Measurements from ENCODE around the gene KLHL33.

Gene KLHL33, protein sequence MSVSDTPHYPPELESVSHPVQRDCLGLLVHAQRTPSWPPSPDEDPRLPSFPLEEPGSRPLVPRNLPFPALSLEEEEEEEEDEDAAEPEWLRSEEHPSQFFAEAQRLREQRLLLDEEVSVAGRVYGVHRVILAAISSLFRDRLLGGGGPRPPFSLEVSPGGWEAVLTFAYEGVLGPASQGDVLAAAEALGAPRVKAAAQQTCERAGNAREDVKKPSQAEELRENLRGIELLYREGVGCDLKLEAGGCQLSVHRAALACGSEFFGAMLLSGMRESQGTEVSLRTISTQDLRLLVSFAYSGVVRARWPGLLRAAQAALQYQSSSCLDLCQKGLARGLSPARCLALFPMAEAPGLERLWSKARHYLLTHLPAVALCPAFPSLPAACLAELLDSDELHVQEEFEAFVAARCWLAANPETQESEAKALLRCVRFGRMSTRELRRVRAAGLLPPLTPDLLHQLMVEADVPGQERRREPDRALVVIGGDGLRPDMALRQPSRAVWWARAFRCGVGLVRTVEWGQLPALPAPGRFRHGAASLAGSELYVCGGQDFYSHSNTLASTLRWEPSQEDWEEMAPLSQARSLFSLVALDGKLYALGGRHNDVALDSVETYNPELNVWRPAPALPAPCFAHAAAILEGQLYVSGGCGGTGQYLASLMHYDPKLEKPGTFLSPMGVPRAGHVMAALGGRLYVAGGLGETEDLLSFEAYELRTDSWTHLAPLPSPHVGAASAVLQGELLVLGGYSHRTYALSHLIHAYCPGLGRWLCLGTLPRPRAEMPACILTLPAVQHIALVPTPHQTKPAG

DNA sequence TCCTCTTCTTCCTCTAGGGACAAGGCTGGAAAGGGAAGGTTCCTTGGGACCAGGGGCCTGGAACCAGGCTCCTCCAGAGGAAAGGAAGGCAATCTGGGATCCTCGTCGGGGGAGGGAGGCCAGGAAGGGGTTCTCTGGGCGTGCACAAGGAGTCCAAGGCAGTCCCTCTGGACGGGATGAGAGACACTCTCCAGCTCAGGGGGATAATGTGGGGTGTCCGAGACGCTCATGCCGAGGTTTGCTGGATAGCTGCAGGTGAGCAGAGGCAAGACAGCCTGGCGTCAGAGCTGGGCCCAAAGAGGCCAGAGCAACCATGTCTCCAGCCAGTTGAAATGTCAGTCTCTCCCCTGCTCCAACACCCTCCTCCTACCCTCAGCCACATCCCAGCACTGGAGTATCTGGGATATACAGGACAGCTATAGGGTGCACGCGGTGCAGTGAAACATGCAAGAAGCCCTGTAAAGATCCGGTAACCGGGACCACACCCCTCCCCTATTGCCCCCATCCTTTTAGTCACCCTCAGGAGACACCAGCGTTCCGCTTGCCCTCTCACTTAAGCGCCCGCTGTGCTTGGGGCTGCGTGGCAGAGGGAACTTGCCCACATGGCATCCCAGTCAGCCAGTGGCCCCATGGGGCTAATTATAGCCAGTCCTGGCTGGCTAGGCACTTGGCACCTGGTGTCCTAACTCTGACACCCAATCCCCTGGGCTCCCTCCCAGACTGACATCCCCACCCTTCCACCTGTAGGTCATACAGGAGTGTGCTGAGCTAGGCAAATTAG, at the start of gene KLHL33:
Gene KLHL33, minus strand, starts transcription at position 585 of the 781 bp plus-strand sequence. Its CDS starts 355 bp downstream, at position 230.
- no peak for DNase-seq

DNA sequence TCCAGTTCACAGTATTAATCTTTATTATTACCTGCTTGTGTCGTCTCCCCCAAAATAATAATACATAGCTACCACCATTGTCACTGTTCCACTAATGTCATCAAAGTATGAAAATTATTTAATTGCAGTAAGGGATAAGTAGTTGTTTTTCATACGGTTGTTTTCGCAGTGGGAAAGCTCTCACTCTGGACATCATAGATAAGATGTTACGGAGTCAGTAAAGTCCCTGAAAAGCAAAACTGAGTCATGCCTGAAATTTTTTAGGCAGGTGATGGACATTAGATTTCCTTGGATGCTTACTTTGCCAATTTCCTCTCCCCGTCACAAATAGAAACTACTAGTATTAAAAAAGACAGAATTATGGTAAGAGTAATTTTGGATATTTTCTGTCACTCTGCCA, 46.4 kb upstream of the KLHL33 start:
- DNase-seq: no peak

DNA sequence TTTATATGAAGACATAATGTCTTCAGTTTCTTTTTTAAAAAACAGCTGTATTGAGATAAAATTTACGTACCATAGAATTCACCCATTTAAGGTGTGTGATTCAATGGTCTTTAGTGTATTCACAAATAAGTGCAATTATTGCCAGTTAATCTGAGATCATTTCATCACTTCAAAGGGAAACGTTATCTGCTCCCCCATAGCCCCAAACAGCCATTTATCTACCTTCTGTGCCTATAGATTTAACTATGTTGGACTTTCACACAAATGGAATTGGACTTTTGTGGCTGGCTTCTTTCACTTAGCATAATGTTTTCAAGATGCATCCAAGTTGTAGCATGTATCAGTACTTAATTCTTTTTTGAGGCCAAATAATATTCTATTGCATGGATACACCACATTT, 42.9 kb upstream of the KLHL33 start:
- no peak for DNase-seq

DNA sequence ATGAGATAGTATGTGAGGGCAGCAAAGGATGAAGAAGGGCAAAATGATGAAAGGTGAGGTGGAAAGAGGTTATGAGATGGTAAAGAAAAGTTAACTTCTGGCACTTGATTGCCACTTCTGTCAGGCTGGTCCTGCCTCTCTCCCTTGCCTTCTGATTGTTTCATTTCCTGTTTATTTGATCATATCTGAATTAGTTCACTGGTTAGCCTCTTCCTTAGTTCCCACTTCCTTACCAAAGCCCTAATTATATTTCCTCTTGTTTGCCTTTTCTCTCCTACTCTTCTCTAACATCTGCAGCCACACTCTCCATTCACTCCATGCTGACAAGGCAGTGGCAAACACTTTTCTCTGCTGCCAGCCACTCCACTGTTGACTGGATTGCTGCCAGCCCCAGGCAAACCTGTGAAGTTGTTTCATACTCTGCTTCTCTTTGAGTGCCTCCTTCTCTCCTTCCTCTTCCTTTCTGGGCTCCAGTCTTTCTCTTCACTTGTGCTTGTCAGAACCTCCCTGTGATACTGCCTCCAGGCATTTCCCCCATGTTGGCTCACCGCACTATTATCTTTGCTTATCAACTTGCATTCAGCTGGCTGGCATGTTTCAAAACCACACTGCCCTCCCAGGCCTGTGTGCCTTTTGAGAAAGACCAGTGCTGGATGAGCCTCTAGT, 41.4 kb upstream of the KLHL33 start:
- DNase-seq: no peak

- no peak for DNase-seq
Measured at GRCh38 chr14:20476776-20477175, 40.8 kb upstream of the KLHL33 start.

GRCh38 chr14:20472536-20473169, 36.7 kb upstream of the KLHL33 start:
- no peak for DNase-seq

- DNase-seq: no peak
Measured at GRCh38 chr14:20470603-20470901, 34.6 kb upstream of the KLHL33 start.

DNA sequence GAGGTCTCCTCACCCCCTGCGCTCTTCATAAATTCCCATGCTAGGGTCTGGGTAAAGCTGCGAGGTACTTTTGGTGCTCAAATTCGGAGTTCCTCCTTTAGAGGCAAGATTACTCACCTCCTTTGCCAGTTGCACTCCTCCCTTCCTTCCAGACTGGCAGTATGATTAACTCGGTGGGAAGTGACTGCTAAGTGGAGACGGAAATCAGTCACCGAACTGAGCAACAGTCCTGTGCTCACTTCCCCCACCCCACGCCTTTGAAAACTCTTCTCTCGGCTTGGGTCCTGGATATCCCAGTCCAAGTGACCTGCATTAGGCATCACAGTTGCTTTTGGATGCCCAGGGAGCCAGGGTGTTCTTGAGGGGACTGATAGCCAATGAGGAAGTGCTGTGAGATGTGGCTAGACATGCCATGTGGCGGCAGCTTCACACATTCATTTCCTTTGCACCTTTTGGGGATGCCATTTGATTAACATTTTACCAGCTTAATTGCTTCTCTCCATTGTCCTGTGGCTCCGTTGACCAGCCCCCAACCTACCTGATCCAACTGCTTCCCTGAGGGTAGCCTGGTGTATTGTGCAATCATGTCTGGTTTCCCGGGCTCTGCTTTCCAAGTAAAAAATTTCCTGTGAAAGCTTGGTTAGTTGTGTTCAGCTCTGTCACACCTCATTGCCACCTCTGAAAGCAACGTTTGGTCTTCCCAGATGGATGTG, 34.1 kb upstream of the KLHL33 start:
- DNase-seq: peak; percentile 43

DNA sequence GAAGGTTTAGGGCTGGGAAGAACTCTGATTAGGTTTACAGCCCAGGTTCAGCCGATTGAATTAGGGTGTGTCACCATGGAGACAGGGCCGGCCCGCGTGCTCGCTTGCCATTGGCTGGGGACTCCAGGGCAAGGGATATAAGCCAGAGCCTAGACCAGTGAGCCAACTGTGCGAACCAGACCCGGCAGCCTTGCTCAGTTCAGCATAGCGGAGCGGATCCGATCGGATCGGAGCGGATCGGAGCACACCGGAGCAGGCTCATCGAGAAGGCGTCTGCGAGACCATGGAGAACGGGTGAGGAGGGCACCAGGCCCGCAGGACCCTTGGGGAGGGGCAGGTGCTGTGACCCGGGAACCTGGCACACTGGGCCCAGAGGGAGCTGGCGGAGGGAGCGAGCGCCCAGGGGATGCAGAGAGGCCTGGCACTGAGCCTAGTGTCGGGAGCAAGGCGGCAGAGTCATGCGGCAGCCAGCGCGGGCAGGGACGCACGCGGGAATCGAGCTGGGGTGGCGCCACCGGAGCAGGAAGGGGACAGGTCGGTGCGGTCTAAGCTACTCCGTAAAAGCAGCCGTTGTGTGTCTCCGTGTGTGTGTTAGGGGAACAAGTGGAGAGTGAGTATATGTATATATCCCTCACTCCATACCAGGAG, 33.4 kb upstream of the KLHL33 start, which contains the start of gene PNP:
Gene PNP, plus strand, starts transcription at position 165 of the 648 bp plus-strand sequence. Its CDS starts 119 bp downstream, at position 284.
- peak; percentile 87 for DNase-seq

DNA sequence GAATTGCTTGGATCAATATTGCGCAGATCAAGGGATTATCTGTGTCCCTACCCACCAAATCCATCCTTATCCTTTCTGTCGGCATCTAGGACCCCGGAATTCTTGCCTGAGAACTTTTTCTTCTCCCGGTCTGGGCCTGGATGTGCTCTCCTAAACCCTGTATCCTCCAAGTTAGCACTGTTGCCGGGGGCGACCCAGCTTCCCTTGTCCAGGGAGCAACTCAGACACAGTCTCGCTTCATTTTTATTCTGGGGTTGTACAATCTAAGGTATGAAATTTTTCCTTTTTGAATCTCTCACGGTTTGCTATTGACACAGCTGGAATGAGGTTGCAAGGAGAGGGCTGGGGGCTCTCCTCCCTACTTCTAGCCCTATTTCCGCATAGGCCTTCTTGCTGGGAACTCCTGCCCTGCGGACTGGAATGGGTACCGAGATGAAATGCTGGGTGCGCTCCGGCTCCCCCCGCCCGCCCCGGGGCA, 32.8 kb upstream of the KLHL33 start:
- no peak for DNase-seq

GRCh38 chr14:20461225-20462141, 25.5 kb upstream of the KLHL33 start, which contains the start of gene PIP4P1:
Gene PIP4P1, minus strand, starts transcription at chr14:20461434. Its CDS starts 109 bp downstream, at chr14:20461325.
- peak; percentile 98 for DNase-seq

- DNase-seq: peak; percentile 54
Measured at GRCh38 chr14:20460458-20461224, 24.7 kb upstream of the KLHL33 start.

DNA sequence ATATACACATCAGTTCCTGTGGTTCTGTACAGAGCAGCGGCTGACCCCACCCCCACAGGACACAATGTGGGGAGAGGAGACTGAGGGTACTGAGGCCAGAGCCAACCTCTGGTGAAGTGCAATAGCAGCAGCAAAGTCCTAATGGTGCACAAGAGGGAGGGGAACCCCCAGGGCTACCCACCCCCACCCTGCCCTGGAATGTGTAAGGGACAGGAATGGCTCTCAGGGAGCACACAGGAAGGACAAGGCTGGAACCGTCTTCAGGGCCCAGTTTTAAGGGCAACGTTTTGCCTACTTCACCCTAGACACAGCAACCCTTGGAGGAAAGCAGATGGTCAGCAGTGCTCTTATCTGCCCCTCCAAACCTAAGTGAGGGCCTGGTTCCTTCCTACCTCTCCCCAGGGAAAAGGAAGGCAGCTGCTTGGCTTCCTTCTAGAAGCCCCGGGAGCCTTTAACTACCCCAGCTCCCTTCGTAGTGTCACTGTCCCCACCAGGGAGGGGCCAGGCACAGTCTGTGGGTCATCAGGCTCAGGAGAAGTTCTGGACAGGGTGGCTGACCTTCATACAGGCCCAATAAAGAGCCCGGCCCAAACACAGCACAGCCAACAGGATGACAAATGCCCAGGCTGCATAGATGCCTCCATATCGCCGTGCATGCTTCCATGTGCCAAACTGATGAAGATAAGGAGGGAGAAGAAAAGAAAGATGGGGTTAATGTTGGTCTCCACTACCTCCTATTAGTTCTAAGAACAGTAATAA, 22.2 kb upstream of the KLHL33 start:
- no peak for DNase-seq

DNA sequence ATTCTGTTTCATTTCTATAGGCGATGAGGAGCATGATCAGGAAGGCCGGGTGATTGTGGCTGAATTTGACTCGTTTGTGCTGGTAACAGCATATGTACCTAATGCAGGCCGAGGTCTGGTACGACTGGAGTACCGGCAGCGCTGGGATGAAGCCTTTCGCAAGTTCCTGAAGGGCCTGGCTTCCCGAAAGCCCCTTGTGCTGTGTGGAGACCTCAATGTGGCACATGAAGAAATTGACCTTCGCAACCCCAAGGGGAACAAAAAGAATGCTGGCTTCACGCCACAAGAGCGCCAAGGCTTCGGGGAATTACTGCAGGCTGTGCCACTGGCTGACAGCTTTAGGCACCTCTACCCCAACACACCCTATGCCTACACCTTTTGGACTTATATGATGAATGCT, 21.0 kb upstream of the KLHL33 start:
- no peak for DNase-seq

GRCh38 chr14:20455355-20456300, 19.7 kb upstream of the KLHL33 start:
- DNase-seq: no peak

DNA sequence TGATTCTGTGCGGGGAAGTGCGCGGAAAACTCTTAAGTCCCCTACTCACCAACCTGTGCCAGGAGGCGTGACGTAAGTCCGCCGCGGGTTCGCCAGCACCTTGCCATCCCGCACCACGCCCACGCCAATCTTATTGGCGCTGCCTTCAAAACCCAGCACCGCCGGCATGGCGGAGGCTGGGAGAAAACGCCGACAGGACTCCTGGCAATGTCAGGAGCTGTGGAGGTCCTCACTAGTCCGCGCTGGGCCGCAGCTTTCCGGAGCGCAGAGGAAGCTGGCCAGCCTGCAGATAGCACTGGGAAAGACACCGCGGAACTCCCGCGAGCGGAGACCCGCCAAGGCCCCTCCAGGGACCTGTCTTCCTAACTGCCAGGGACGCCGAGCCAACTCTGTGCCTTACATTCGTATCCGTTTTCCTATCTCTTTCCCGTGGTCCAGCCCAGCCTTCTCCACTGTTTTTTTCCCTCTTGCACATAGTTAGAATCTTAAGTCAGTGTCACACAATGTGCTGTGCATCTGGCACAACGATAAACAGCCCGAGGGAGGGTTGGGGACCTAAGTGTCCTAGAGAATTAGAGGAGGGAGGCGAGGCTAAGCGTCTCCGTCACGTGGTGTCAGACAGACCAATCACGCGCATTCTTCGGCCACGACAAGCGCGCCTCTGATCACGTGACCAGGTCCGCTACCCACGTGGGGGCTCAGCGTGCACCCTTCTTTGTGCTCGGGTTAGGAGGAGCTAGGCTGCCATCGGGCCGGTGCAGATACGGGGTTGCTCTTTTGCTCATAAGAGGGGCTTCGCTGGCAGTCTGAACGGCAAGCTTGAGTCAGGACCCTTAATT, 18.8 kb upstream of the KLHL33 start, which contains the start of the genes APEX1 and OSGEP:
Gene APEX1, plus strand, starts transcription at position 711 of the 839 bp plus-strand sequence. CDS start 420 bp downstream, outside the sequence.
Gene OSGEP, minus strand, starts transcription at position 297 of the 839 bp plus-strand sequence. Its CDS starts 129 bp downstream, at position 168.
- DNase-seq: peak; percentile 95

All from NK-92 treated with Interleukin-12 subunit alpha and Interleukin-12 subunit beta, amount 100 ng/mL, for 24 hours (cell line).